NCI-H2196 (cell line): Measurements from ENCODE around the gene ZNRF3.

Source experiments
- DNase-seq: peaks from one replicate; lab custom pipeline; 2025; ENCODE audit not compliant: unreplicated experiment; lab: John Stamatoyannopoulos, UW

ZNRF3 gene

GRCh38 chr22:28980326-28980725, 97.0 kb downstream of the ZNRF3 start:
- no peak for DNase-seq

- no peak for DNase-seq
Observed at GRCh38 chr22:28981818-28982499, 98.6 kb downstream of the ZNRF3 start.

GRCh38 chr22:28983190-28983589, 99.8 kb downstream of the ZNRF3 start:
- DNase-seq: no peak

- no peak for DNase-seq
Observed at GRCh38 chr22:28983788-28984441, 100.5 kb downstream of the ZNRF3 start.

GRCh38 chr22:28984482-28985158, 101.2 kb downstream of the ZNRF3 start:
- no peak for DNase-seq

GRCh38 chr22:28985581-28986290, 102.4 kb downstream of the ZNRF3 start:
- DNase-seq: no peak

GRCh38 chr22:28986366-28986765, 103.0 kb downstream of the ZNRF3 start:
- no peak for DNase-seq

GRCh38 chr22:28988457-28988856, 105.1 kb downstream of the ZNRF3 start:
- DNase-seq: no peak

GRCh38 chr22:28989035-28989464, 105.7 kb downstream of the ZNRF3 start:
- no peak for DNase-seq

GRCh38 chr22:28989484-28989883, 106.1 kb downstream of the ZNRF3 start:
- DNase-seq: no peak

GRCh38 chr22:28989912-28990311, 106.5 kb downstream of the ZNRF3 start:
- no peak for DNase-seq

- peak; percentile 38 for DNase-seq
Observed at GRCh38 chr22:28992565-28993356, 109.4 kb downstream of the ZNRF3 start.

GRCh38 chr22:28994522-28994921, 111.2 kb downstream of the ZNRF3 start:
- no peak for DNase-seq

GRCh38 chr22:28995551-28995950, 112.2 kb downstream of the ZNRF3 start:
- DNase-seq: no peak

GRCh38 chr22:28997342-28997741, 114.0 kb downstream of the ZNRF3 start:
- DNase-seq: no peak

GRCh38 chr22:28998681-28999080, 115.3 kb downstream of the ZNRF3 start:
- DNase-seq: no peak

GRCh38 chr22:28999510-28999909, 116.1 kb downstream of the ZNRF3 start:
- DNase-seq: no peak

GRCh38 chr22:28999919-29000556, 116.7 kb downstream of the ZNRF3 start:
- no peak for DNase-seq

- DNase-seq: no peak
Observed at GRCh38 chr22:29000641-29001040, 117.3 kb downstream of the ZNRF3 start.

GRCh38 chr22:29002603-29003002, 119.2 kb downstream of the ZNRF3 start:
- DNase-seq: no peak
